Cardiac muscle cell (in vitro differentiated cells and primary cell): ENCODE measurements around the gene MAP4K1. TPM values are rescaled to one million over a fixed set of nuclear protein-coding genes. Genes with fewer than 3 reads are reported as not detected.
A peak's percentile ranks its signal among the peaks of the same experiment; 100 is the strongest.

Source experiments
- DNase-seq, 2 donors: peaks; one replicate each; pipeline versions ENCODE4 v3.0.0 to v3.0.0-alpha.2; 2010 to 2017; ENCODE audit warnings: low read depth in 1 of 2, low spot score in 1 of 2
- H3K27ac ChIP-seq: fragments of 200-600 bp; sonication (generic); 2 replicates; pipeline ENCODE4 v1.5.1; 2016
- H3K27me3 ChIP-seq: fragments of 200-600 bp; sonication (generic); 2 replicates; pipeline ENCODE4 v1.6.0; 2016; ENCODE audit warnings: control low read depth
- H3K36me3 ChIP-seq: fragments of 200-600 bp; sonication (generic); 2 replicates; pipeline ENCODE4 v1.5.1; 2016; ENCODE audit warnings: control low read depth
- H3K4me1 ChIP-seq: fragments of 200-600 bp; sonication (generic); 2 replicates; pipeline ENCODE4 v1.8.1; 2017; ENCODE audit warnings: low read depth, mild to moderate bottlenecking, mixed run types
- H3K4me3 ChIP-seq: fragments of 200-600 bp; sonication (generic); 2 replicates; pipeline ENCODE4 v1.5.1; 2016; ENCODE audit warnings: mild to moderate bottlenecking
- H3K9me3 ChIP-seq: fragments of 200-600 bp; sonication (generic); 2 replicates; pipeline ENCODE4 v1.5.1; 2017; ENCODE audit warnings: low read depth, mild to moderate bottlenecking, control low read depth
- CTCF ChIP-seq: IDR thresholded peaks from 2 replicates; pipeline ENCODE4 v1.5.1; 2012; ENCODE audit warnings: low read depth, mild to moderate bottlenecking, low read length
- polyA plus RNA-seq: library from polyadenylated mRNA; unstranded; fragments of >200 nt; fragmentation: Nextera tagmentation; extraction: Ambion mirVana; gene quantifications from 2 replicates; pipeline ENCODE4 v1.2.1, GENCODE V29; 2016
- total RNA-seq: library from RNA; depleted of rRNA; stranded (reverse); fragments of >200 nt; gene quantifications from 2 replicates; pipeline ENCODE4 v1.2.3, GENCODE V29; 2016

MAP4K1 gene
- total and polyA plus RNA-seq, 2 experiments from 2014 or later: 3.9 to 4.6 TPM

- Histone ChIP-seq H3K36me3 (peaks cover 4% of the 10 kb centered on the region), H3K27me3 (no peaks in the 10 kb centered on the region), H3K9me3 (no peaks in the 10 kb centered on the region), H3K4me1 (peaks cover 93% of the 10 kb centered on the region), H3K27ac (peak overlapping the region; percentile 98), H3K4me3 (no peak overlapping the region)
- DNase-seq: peak in 1 of 2 donors; percentile 60
- TF ChIP-seq CTCF: no peak
These were observed 46.9 kb upstream of the MAP4K1 start for GRCh38 chr19:38664503-38665211.

GRCh38 chr19:38663957-38664502, 46.3 kb upstream of the MAP4K1 start:
- peak overlapping the region; percentile 98 for H3K27ac ChIP-seq
- no peaks in the 10 kb centered on the region for H3K9me3 ChIP-seq
- no peak for DNase-seq
- peaks cover 91% of the 10 kb centered on the region for H3K4me1 ChIP-seq
- H3K27me3 ChIP-seq: no peaks in the 10 kb centered on the region
- TF ChIP-seq CTCF: no peak
- H3K4me3 ChIP-seq: no peak overlapping the region
- H3K36me3 ChIP-seq: peaks cover 4% of the 10 kb centered on the region

GRCh38 chr19:38663156-38663651, 45.5 kb upstream of the MAP4K1 start:
- Histone ChIP-seq H3K27ac (peak overlapping the region; percentile 98), H3K4me1 (peaks cover 96% of the 10 kb centered on the region), H3K9me3 (no peaks in the 10 kb centered on the region), H3K27me3 (no peaks in the 10 kb centered on the region), H3K36me3 (peaks cover 4% of the 10 kb centered on the region), H3K4me3 (no peak overlapping the region)
- peak in 1 of 2 donors; percentile 49 for DNase-seq
- TF ChIP-seq CTCF: no peak

GRCh38 chr19:38662537-38663155, 44.9 kb upstream of the MAP4K1 start:
- Histone ChIP-seq H3K4me1 (peaks cover 96% of the 10 kb centered on the region), H3K4me3 (no peak overlapping the region), H3K9me3 (no peaks in the 10 kb centered on the region), H3K27ac (peak overlapping the region; percentile 98), H3K36me3 (peaks cover 4% of the 10 kb centered on the region), H3K27me3 (no peaks in the 10 kb centered on the region)
- TF ChIP-seq CTCF: no peak
- DNase-seq: no peak

- TF ChIP-seq CTCF: no peak
- Histone ChIP-seq H3K36me3 (peaks cover 4% of the 10 kb centered on the region), H3K27me3 (no peaks in the 10 kb centered on the region), H3K9me3 (no peaks in the 10 kb centered on the region), H3K27ac (peak overlapping the region; percentile 98), H3K4me3 (no peak overlapping the region), H3K4me1 (peaks cover 96% of the 10 kb centered on the region)
- no peak for DNase-seq
These were observed 44.2 kb upstream of the MAP4K1 start for GRCh38 chr19:38661996-38662395.
